Astrocyte (in vitro differentiated cells and primary cell): ENCODE data around the gene DPEP1. TPM values are rescaled to one million over a fixed set of nuclear protein-coding genes. Genes with fewer than 3 reads are reported as not detected.

ENCODE experiments used
- DNase-seq: peaks from one replicate; pipeline ENCODE4 v3.0.0-alpha.2; 2010; ENCODE audit warnings: low read depth
- FAIRE-seq: peaks from 2 replicates; lab custom pipeline; 2011; peaks lifted over from hg19 to GRCh38; lab: Jason Lieb, UNC
- H2AFZ ChIP-seq: 2 replicates; pipeline ENCODE4 v1.6.0; 2012; ENCODE audit warnings: low read depth, low read length, inconsistent platforms
- H3K27ac ChIP-seq: 2 replicates; pipeline ENCODE4 v1.5.1; 2011; ENCODE audit warnings: low read depth, low read length, inconsistent platforms
- H3K27me3 ChIP-seq: 2 replicates; pipeline ENCODE4 v1.6.0; 2011; ENCODE audit warnings: low read length, inconsistent platforms; ENCODE audit not compliant: insufficient read depth
- H3K36me3 ChIP-seq: 2 replicates; pipeline ENCODE4 v1.5.1; 2011; ENCODE audit warnings: low read length, inconsistent platforms; ENCODE audit not compliant: insufficient read depth
- H3K4me1 ChIP-seq: 2 replicates; pipeline ENCODE4 v1.5.1; 2011; ENCODE audit warnings: low read length, inconsistent platforms; ENCODE audit not compliant: insufficient read depth
- H3K4me2 ChIP-seq: 2 replicates; pipeline ENCODE4 v1.6.0; 2012; ENCODE audit warnings: low read length, inconsistent platforms
- H3K4me3 ChIP-seq: 2 replicates; pipeline ENCODE4 v1.5.1; 2011; ENCODE audit warnings: low read depth, mild to moderate bottlenecking, low read length, inconsistent platforms; ENCODE audit not compliant: insufficient read depth
- H3K79me2 ChIP-seq: 2 replicates; pipeline ENCODE4 v1.6.0; 2012; ENCODE audit warnings: mild to moderate bottlenecking, low read length, inconsistent platforms; ENCODE audit not compliant: insufficient read depth
- H3K9ac ChIP-seq: 2 replicates; pipeline ENCODE4 v1.6.0; 2012; ENCODE audit warnings: mild to moderate bottlenecking, low read length, inconsistent platforms
- H3K9me3 ChIP-seq: 2 replicates; pipeline ENCODE4 v1.5.1; 2012; ENCODE audit warnings: low read depth, mild to moderate bottlenecking, low read length, inconsistent platforms; ENCODE audit not compliant: insufficient read depth
- H4K20me1 ChIP-seq: 2 replicates; pipeline ENCODE4 v1.6.0; 2012; ENCODE audit warnings: low read length, inconsistent platforms; ENCODE audit not compliant: insufficient read depth
- H3K27ac Mint-ChIP-seq: one replicate; pipeline ENCODE4 v1.8.0; 2021; ENCODE audit warnings: mild to moderate bottlenecking, mixed read lengths; ENCODE audit not compliant: unreplicated experiment
- H3K27me3 Mint-ChIP-seq: one replicate; pipeline ENCODE4 v1.8.0; 2021; ENCODE audit warnings: low read depth, mixed read lengths; ENCODE audit not compliant: unreplicated experiment
- H3K36me3 Mint-ChIP-seq: one replicate; pipeline ENCODE4 v1.8.0; 2021; ENCODE audit warnings: low read depth, mixed read lengths; ENCODE audit not compliant: unreplicated experiment
- H3K4me1 Mint-ChIP-seq: one replicate; pipeline ENCODE4 v1.8.0; 2021; ENCODE audit warnings: low read depth, mixed read lengths; ENCODE audit not compliant: unreplicated experiment
- H3K4me3 Mint-ChIP-seq: one replicate; pipeline ENCODE4 v1.8.0; 2021; ENCODE audit warnings: mild to moderate bottlenecking, moderate library complexity, mixed read lengths; ENCODE audit not compliant: unreplicated experiment
- H3K9me3 Mint-ChIP-seq: one replicate; pipeline ENCODE4 v1.8.0; 2021; ENCODE audit warnings: mild to moderate bottlenecking, mixed read lengths; ENCODE audit not compliant: unreplicated experiment
- CTCF ChIP-seq: IDR thresholded peaks from 2 replicates; pipeline ENCODE4 v1.5.1; 2011; ENCODE audit warnings: low read depth, mild to moderate bottlenecking, inconsistent platforms, low read length, moderate library complexity; ENCODE audit not compliant: insufficient read depth
- EZH2 ChIP-seq: IDR thresholded peaks from 2 replicates; pipeline ENCODE4 v1.6.1; 2012; ENCODE audit warnings: mild to moderate bottlenecking, low read length, inconsistent platforms; ENCODE audit not compliant: insufficient read depth
- total RNA-seq: library from RNA; stranded (reverse); gene quantifications from 2 replicates; pipeline ENCODE4 v1.2.1, GENCODE V29; 2021

The DPEP1 gene
- total RNA-seq, 1 donor from 2014 or later, result 0.11 TPM

DNA sequence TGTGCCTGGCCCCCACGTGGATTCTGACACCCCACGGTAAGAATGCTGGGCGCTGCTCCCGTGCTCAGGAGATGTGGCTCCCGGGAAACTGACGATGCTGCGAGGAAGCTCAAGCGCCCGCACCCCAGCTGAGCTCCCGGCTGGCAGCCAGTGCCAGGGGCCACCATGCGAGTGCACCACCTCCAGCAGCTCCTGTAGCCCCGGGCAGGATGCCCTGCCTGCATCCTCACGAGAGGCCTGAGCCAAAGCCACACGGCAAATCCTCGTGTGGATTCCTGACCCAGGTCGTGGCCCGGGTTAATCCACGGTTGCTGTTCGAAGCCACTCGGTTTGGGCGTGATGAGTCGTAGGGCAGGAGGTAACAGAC is 11.6 kb upstream of the DPEP1 start:
- peak overlapping the region; percentile 83 for H2AFZ ChIP-seq
- Mint-ChIP-seq H3K9me3 (no peaks in the 10 kb centered on the region), H3K27ac (peak overlapping the region; percentile 41), H3K36me3 (no peaks in the 10 kb centered on the region), H3K4me3 (no peak overlapping the region), H3K27me3 (no peaks in the 10 kb centered on the region), H3K4me1 (peaks cover 10% of the 10 kb centered on the region)
- H3K4me3 ChIP-seq, result no peak overlapping the region
- H3K79me2 ChIP-seq, result no peaks in the 10 kb centered on the region
- peak overlapping the region; percentile 83 for H3K27ac ChIP-seq
- peak overlapping the region; percentile 64 for H3K9ac ChIP-seq
- no peaks in the 10 kb centered on the region for H3K36me3 ChIP-seq
- DNase-seq (peak; percentile 33), FAIRE-seq (no peak)
- H3K27me3 ChIP-seq, result no peaks in the 10 kb centered on the region
- no peaks in the 10 kb centered on the region for H4K20me1 ChIP-seq
- no peak for TF ChIP-seq EZH2
- no peak for TF ChIP-seq CTCF
- H3K4me1 ChIP-seq, result peaks cover 13% of the 10 kb centered on the region
- H3K9me3 ChIP-seq, result no peaks in the 10 kb centered on the region
- H3K4me2 ChIP-seq, result peak overlapping the region; percentile 78

DNA sequence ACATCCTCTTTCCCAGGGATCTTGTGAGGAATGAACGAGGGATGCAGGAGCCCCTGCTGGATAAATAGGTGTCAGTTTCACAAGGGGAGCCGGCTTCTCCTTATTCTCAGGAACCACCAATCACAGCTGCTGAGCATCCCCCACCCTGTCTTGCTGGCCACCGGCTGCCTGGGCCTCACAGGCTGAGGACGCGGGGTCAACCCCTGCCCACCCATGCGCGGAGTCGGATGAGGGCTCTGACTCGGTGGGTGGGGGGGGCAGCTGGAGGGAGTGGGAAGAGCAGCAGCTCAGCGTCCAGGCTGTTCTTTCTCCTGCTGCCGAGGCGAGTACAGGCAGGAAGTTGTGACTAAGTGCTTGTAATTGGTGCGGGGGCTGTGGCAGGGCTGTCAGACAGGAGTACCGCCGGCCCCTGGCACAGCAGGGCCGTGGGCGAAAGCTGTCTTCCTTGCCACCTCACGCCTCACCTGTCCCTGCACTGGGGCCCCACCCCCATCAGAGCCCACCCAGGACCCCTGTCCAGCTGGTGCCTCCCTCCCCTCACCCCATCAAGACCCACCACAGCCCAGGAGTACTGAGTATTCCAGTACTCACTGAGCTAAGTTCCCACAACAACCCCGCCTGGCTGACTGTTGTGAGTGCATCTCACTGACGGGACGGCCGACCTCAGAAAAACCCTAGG is 11.0 kb upstream of the DPEP1 start:
- peak overlapping the region; percentile 64 for H3K9ac ChIP-seq
- H3K27ac Mint-ChIP-seq, result peak overlapping the region; percentile 85

More for the DNA sequence above, 11.0 kb upstream of the DPEP1 start:
- Histone ChIP-seq H3K4me1 (peaks cover 13% of the 10 kb centered on the region), H4K20me1 (no peaks in the 10 kb centered on the region), H3K27me3 (no peaks in the 10 kb centered on the region), H3K9me3 (no peaks in the 10 kb centered on the region), H3K27ac (peak overlapping the region; percentile 83), H3K4me3 (no peak overlapping the region), H2AFZ (peak overlapping the region; percentile 83), H3K79me2 (no peaks in the 10 kb centered on the region), H3K4me2 (peak overlapping the region; percentile 78), H3K36me3 (no peaks in the 10 kb centered on the region)
- Mint-ChIP-seq H3K9me3 (no peaks in the 10 kb centered on the region), H3K36me3 (no peaks in the 10 kb centered on the region), H3K4me1 (peaks cover 10% of the 10 kb centered on the region), H3K27me3 (peaks cover 2% of the 10 kb centered on the region), H3K4me3 (no peak overlapping the region)
- DNase-seq (peak; percentile 86), FAIRE-seq (peak; percentile 13)
- no peak for TF ChIP-seq CTCF
- no peak for TF ChIP-seq EZH2
